Stimulated activated CD8-positive, alpha-beta memory T cell treated with anti-CD3 and anti-CD28 coated beads, Interleukin-7, amount 100 ng/mL, for 24 hours (primary cell): ENCODE data around the gene BTRC.

Experiments used
- DNase-seq: peaks from one replicate; pipeline ENCODE4 v3.0.0-alpha.2; 2020; ENCODE audit warnings: low read depth

The BTRC gene

DNA sequence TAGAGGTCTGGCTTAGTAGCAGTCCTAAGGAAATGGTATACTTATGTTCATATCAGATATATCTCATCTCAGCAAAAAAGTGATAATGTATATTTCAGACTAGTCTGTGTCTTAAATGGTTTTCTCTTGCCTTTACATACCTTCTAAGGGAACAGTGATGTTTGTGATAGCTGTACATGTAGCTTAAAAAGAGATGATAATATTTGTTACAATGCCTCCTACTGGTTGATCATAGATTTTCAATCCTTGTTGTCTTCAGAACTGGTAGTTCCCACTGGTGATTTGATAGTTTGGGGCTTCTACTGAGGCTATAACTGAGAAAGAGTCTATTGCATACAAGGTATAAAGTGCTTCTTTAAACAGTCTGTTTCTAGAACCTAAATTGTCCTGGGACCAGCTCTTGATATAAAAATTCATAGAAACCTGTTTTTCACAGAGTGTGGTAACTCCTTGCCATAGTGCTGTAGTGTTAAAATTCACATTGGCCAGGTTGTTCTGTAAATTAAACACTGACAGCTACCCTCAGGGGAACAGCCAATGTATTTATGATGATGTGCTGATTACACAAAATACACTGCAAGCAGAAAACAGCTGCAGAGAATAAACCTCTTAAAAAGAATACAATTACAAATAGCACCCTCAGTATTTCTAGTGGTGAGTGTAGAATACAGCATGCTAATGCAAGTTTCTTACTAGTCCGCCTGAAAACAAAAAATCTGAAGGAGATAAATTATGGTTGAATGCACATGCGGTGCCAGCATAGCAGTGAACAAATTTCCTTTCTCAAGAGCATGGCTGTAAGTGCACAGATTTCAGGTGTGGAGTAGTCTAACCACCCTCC, 90.3 kb downstream of the BTRC start:
- no peak for DNase-seq

DNA sequence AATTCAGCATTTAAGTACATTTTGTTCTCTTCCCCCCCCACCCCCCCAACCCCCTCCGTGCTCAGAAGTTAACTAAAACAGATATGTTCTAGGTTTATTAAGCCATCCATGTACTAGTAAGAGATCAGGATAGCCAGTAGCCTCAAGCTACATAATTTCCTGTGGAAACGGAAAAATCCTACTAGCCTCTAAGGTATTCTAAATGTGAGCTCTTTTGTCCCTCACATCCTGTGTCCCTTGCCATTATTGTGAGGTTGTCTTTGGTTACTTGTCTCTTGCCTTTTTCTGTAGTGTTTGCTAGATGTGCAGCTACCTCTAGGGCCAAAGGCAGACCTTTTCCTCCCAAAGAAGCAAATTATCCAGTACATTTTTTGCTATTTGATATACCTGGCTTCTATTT, 92.1 kb downstream of the BTRC start:
- no peak for DNase-seq

DNA sequence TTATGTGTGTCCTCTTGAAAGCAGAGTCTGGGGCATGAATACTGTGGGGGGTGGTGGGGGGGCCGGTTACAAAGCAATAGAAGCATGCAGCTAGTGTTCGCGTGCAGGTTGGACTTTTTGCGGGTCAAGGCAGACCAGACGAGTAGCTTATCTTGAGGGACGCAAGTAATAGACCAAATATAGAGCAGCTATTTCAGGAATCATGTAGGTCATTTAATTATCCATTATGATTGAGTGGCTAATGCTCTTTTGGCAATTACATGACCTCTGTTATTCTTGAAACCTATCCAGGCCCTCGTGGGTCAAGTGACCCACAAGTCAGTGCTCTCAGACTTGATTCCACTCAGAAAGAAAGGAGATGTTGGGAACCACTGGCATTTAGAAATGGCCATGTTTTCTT, 93.0 kb downstream of the BTRC start:
- no peak for DNase-seq

DNA sequence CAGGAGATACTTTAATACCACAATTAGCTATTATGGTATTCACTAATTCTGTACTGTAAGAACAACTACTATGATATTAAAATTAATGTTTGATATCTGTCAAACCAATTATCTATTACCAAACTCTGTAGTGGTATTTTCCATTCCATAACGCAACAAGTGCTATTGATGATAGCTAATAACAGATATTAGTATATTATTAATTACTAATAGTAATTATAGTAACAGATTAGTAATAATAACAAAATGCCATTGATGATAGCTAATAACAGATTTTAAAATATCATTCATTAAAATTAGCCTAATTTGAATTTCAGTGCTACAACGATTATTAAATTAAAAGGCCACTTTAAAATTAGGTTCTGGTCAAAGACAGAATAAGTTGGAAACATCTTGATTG, 93.5 kb downstream of the BTRC start:
- DNase-seq, result no peak

DNA sequence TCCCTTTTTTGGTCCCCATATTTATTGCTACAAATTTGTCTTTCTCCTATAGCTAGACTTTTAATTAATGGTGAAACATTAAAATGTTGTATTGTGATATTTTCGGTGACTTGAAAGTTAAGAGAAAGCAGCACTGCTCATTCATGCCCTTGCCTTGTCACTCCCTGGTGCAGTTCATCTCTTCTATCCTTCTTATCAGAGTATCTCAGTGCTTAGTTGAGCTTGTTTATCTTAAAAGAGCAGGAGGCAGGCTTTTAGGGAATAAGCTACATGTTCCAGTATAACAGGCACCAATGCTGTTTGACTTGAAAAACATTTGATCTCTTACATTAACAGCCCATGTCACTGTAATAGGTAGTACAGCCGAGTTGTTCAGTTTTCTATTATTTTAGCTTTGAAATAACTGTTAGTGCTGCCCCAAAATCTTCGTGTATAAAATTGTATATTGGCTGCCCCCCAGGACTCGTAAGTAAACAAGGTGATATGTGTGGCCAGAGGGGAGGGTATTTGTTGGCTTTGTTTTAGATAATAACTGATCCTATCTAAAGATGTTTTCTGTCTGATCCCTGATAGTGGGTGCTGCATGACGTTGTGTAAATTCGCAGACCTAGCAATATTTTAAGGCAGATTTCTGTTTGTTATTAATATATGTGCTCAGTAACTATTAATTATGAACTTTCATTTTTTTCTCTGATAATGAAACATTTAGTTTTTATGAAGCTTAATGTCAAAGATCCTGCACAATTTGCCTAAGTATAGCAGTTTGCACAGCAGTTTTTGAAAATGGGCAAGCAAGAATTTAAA, 96.5 kb downstream of the BTRC start:
- DNase-seq, result no peak

DNA sequence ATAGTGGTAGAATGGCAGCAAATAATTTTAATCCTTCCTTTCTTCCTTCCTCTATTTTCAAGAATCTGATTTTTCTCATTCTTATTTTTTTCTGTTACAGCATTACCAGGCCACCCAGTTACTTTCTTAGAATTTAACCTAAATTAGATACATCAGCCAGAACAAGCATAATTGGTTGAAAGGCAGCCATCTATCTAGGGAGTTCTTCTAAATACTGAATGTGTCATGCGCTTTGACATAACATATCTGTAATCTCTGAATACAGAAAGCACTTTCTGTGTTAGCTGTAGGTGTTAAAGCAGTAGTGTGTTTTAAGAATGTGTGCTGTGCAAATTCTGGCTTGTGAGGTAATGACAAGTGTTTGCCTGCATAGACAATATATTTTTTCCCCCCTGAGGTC, 97.3 kb downstream of the BTRC start:
- no peak for DNase-seq

DNA sequence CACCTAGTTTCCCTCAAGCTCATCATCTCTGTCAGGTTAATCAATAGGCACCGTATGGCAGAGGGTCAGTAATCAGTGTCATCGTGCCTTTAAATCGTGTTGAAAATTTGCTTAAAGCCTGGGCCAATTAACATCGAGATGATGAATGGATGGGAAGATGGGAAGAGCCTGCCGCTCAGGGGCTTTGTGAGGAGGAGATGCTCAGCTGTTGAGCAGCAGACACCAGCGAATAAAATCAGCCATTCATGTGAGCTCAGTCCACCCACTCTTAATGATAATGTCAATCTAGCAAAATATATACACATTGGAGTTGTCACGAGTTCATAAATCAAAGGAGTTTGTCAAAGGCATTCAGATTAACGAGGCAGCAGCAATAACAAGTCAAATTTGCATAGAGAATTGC, 97.7 kb downstream of the BTRC start:
- DNase-seq, result no peak

DNA sequence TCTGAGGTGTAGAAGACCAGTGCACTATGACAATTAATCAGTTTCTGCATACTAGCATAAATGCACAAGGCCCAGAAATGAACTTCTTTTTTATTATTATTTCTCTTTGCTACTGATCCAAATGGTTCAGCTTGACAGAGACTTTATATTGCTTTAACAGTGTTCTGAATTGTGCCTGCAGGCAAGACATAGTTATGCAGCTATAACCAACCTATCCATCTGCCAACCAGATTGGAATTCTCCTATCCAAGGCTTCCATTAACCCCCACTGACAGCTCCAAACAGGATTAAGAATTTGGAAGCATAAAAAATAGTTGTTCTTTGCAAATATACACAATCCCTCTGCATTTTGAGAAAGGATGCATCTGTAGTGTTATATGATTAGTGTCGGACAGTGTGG, 98.2 kb downstream of the BTRC start:
- no peak for DNase-seq

DNA sequence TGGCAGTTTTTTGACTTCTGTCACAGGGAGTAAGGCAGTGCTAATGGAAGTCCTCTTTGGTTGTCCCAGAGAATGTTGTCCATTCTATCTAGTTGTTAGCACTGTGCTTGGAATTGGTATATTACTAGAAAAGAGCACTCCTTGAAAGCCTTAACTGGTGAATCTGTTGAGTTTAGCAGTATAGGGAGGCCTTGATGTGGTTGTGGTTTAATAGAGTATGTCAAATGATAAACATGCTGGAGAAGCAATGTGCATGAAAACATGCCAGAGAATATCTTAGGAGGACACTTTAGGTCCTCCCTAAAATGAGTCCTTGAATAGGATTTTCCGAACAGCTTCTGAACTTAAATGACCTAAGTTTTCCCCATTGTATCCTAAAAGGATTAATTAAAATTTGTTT, 98.6 kb downstream of the BTRC start:
- no peak for DNase-seq

DNA sequence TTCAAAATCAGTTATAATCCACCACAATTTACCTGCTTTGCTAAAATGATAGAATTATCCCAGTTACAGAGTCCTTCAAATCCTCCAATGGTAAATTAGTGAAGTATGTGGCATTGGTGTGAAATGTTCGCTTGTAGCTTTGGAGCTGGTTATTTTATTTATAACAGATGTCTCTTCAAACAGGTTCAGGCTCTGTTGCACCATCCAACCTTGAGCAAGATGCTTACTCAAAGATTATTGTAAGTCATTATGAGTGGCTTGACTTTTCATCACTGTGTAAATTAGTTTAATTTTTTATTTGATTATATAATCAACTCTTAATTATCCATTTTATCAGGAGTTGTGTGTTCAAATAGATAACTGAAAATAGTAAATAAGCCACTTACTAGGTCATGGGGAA, 99.4 kb downstream of the BTRC start:
- DNase-seq, result no peak

DNA sequence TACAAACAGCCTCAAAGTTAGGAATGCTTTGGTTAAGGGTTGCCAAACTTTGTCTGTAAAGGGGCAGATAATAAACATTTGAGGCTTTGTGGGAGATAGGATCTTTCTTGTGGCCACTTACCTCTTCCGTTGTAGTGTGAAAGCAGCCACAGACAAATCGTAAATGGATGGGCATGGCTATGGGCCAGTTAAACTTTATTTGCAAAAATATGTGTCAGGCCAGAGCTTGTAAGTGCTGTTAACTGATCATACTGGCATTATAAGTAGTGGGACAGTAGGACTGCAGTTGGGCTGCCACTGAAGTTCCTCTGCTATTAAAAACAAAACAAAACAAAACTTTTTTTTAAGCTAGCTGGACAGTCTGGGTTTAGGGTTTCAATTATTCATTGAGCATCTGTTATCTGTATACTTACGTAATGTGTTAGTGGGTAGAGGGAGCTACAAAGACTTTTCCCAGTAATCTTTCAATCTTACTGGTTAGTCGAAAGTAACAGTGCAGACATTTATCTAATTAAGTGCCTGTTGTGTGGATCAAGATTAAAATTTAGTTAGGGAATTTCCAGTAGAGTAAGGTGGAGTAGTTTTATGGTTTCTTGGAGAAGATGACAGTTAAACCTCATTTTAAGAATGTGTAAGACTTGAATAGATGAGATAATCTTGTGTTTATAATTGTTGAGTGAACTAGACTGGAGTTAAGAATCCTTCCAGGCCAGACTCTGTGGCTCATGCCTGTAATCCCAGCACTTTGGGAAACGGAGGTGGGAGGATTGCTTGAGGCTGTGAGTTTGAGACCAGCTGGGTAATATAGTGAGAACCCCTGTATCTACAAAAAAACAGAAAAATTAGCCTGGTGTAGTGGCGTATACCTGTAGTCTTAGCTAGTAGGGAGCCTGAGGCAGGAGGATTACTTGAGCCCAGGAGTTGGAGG, 100.1 kb downstream of the BTRC start:
- DNase-seq, result no peak

DNA sequence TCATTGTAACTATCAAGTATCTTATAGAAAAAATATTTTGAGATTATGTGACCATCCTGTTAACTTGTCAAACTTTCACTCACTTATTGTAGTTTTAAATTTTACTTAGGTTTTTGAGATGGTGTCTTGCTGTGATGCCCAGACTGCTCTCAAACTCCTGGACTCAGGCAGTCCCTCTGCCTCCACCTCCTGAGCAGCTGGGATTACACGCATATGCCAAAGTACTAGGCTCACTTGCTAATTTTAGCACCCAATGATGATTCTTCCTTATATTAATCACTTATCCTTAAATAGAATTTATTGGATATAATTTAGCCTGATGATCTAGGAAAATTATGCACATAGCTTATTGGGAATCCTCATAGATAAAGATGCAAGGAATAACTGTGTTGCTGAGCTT, 104.9 kb downstream of the BTRC start:
- DNase-seq, result no peak

DNA sequence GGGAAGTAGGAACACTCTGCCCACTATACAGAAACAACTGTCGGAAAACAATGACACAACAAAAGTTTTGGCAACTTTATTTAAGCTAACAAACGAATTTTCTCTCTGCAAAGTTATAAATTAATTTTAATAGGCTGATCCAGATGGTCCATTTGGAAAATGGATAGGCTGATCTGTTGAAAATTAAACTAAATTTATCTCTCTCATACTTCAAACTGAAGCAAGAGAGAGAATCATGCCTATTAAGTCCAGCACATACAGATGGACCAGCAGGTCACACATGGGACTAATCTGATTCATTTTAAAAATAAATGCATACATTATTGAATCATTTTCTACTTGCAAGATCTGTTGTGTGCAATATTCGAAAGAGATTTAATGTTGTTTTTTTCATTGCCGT, 110.1 kb downstream of the BTRC start:
- no peak for DNase-seq

DNA sequence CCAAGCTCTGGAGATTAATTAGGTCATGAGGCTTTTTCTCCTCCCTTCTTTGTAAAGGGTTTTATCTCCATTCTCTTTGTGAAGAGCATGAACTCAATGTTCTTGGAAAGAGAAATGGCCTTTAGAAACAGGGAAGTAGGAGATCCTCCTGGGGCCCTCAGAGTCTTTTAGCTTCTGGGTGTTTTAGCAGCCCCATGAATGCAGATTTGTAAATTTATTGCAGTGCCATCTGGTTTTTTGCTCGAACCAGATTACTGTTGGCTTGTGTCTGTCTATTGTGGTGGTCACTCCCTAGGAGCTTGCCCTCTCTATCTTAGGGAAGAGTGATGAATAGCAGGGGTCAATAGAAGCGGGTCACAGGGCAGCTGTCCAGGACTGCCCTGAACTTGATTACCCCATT, 110.6 kb downstream of the BTRC start:
- DNase-seq, result no peak

DNA sequence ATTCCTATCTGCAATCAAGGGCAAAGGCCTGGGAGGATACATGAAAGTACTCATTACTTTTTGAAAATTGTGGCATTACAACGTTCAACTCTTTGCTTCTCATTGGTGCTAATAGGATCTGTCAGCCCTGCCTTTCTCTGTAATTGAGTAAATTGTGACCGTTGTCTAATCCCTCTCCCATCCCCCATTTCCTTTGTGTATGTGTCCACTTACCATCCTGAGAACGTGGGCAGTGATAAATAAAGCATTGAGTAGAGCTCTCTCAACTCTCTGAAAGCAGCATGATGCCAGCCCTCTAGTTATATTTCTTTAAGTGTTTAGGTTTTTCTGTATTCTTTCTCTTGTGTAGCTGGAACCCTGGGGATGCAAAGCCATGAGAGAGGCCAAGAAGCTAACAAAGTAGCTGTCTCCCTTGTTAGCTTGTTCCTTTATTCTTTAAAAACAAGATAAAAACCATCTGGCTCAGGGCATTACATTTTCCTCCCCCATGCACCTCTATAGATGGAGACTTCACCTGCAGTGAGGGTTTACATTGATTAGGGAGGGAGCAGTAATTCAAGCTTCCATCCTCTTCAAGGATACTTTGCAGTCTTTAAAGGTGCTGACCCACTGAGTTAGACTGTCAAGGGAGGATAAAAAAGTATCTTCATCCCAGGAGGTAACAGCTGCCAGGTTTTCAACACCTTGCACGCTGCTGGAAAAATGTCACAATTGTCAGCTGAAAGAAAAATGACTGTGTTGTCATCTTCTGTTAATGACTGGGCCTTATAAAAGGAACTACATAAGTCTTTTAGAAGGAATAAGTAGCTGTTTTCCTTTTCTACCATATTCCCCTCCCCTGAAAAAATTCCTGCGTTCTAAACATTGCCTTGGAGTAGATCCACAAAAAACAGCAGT, 112.3 kb downstream of the BTRC start:
- DNase-seq, result no peak

DNA sequence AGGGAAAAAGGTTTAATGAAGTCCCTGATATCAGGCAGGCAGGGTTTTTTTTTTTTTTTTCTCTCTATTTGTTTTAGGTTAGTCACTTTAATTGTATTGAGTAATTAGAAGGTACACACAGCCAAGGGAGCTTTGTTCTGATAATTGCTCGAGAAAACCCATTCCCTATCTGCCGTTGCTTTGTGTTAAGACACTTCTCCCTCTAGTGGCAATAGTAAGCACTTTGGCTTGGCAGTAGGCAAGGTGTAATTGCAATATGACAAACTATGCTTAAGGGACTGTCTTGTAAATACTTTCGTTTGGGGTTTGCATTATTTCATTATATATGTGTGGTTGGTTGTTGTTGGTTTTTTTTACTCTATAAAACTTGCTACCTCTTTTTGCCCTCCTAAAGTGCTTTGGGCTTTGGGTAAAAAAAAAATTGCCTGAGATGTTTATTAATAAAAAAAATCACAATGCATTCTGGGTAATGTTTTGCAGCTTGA, 113.4 kb downstream of the BTRC start:
- DNase-seq, result no peak

DNA sequence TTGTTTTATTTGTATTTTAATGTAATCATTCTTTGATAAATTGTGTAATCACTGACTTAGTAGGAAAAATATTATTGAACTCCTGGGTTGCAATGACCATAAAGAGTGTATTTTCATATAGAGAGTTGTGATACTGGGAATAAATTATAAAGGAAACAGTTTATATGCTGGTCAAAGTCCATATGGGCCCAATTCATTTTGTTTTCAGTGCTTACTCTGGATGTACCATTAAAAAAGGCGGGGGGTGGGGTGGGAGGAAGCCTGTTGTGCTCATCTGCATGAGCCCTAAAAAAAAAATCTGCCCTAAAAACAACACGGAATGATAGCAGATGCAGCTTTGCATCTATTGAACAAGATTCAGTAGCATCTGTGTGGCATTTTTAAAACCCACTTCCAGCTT, 114.2 kb downstream of the BTRC start:
- no peak for DNase-seq

DNA sequence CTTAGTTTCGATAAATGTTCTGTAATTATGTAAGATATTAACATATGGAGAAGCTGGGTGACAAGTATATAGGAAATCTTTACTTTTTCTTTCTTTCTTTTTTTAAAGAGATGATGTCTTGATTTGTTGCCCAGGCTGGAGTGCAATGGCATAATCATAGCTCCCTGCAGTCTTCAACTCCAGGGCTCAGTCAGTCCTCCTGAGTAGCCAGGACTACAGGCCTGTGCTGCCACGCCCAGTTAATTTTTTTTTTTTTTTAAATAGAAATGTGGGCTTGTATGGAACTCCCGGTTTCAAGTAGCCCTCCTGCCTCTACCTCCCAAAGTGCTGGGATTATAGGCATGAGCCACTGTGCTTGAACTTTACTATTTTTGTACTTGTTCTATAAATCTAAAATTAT, 122.4 kb downstream of the BTRC start:
- DNase-seq, result no peak

DNA sequence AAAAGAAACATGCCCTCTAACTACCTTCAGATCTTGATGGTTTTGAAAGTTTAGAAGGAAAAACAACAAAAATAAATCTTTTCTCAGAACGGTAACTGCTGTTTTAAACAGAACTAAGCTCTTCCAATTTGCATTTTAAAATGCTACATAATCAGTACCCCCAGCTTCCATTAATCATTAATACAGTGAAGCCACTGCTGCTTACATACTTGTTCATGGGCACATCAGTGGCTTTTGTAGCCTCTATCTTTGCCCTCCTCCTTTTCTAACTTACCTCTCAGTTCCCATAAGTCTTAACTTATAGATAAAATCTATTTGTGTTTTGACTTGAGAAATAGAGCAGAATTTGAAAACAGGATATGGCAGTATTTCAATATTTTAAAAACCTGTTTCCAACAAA, 125.0 kb downstream of the BTRC start:
- DNase-seq, result no peak

DNA sequence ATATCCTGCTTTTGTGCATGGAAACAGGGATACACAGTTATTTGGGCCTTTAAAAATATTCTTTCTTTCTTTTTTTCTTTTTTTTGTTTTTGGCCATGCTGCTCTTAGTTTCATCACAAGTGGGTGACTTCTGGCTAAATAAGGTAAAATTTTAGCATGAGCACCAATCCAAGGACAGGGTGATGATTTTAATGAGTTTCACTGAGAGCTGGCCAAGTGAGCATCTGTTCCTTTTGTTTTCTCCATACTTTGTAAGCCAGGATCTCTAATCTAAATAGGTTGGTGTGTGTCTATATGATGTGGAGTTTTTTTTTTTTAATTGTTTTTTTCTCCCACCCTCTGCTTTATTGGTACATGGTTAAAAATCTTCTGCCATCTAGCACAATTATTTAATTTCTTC, 127.3 kb downstream of the BTRC start:
- DNase-seq, result no peak

DNA sequence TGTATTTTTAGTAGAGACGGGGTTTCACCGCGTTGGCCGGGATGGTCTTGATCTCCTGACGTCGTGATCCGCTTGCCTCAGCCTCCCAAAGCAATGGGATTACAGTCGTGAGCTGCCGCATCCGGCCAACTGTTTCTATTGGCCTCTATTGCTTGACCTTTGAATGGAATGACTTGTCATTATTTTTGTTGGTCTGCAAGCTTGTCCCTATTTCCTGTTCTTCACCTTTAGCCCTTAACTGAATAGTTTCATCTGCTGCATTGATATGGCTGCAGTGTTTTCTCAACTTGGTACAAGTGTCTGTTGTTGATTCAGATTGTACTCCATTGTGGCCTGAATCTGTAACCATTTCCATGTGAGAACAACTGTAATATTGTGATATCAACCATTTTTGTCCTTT, 128.6 kb downstream of the BTRC start:
- no peak for DNase-seq
